Stimulated activated CD8-positive, alpha-beta memory T cell treated with anti-CD3 and anti-CD28 coated beads, Interleukin-7, amount 100 ng/mL, for 1 hour (primary cell): ENCODE measurements around the gene SPAG9.

Experiments used
- DNase-seq, 2 donors: peaks; one replicate each; pipeline ENCODE4 v3.0.0-alpha.2; 2020; ENCODE audit warnings: low read depth in 2 of 2

Gene SPAG9

DNA sequence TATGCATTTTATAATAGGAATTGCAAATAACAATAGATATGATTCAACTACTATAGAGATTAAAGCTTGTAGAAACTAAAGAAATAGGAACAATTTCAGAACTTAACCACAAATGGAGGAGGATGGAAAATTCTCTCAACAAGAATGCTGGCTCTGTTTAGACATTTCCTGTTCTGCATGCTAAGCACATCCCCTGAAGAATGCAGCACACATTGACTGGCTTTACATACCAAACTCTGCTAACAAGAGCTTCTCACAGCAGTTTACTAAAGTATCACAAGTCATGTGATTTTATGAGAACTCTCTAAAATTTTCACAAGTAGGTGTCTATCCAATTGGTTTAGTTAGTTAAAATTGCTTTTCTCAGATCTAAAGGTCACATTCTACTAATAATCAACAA lies 85.2 kb downstream of the SPAG9 start:
- DNase-seq = no peak

GRCh38 chr17:51034800-51035199 lies 85.9 kb downstream of the SPAG9 start:
- DNase-seq = no peak

DNA sequence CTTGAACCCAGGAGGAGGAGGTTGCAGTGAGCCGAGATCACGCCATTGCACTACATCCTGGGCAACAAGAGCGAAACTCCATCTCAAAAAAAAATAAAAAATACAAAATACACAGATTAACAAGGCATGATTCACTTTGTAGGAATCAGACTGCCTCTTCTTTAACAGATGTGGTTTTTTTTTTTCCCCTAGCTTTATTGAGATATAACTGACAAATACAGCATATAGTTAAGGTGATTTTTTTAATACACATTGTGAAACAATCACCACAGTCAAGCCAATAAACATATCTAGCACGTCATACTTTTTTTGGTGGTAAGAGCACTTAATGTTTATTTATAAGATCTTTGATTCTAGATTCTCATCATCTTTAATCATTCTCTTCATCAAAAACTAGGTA lies 87.8 kb downstream of the SPAG9 start:
- DNase-seq = no peak

GRCh38 chr17:51029568-51030463 lies 90.9 kb downstream of the SPAG9 start:
- no peak for DNase-seq

GRCh38 chr17:51029142-51029541 lies 91.5 kb downstream of the SPAG9 start:
- no peak for DNase-seq

DNA sequence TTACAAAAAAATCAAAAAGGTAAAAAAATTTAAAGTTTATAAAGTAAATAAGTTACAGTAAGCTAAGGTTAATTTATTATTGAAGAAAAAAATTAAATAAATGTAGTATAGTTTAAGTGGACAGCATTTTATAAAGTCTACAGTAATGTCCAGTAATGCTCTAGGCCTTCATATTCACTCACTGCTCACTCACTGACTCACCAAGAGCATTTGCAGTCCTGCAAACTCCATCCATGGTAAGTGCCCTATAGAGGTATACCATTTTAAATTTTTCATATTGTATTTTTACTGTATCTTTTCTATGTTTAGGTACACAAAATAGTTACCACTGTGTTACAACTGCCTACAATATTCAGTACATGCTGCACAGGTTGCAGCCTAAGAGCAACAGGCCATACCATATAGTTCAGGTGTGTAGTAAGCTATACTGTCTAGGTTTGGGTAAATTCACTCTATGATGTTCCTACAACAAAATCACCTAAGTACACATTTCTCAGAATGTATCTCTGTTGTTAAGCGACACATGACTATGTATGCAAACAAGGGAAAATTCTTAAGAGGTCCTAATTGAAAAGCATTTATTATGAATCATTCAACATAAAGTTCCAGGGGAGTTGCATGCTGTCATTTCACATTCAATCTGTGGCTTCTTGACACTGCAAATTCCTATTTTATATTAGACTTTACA lies 92.3 kb downstream of the SPAG9 start:
- no peak for DNase-seq

GRCh38 chr17:51018541-51018940 lies 102.1 kb downstream of the SPAG9 start:
- DNase-seq = no peak

DNA sequence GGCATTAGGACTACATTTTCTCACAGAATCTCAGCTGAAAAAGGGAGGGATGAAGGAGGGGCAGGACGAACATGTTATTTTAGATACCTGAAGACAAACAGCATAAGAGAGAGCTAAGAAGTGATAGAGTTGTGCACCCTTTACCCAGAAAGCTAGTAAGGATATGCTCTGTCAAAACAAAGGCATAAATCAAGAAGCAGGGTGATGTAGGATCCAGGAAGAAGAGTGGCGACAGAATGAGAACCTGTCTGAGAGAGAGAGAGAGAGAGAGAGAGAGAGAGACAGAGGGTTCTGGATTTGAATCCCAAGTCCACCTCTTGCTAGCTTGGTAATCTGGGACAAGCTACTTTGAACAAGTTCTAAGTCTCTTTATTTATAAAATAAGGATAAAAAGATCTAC lies 103.4 kb downstream of the SPAG9 start:
- no peak for DNase-seq

DNA sequence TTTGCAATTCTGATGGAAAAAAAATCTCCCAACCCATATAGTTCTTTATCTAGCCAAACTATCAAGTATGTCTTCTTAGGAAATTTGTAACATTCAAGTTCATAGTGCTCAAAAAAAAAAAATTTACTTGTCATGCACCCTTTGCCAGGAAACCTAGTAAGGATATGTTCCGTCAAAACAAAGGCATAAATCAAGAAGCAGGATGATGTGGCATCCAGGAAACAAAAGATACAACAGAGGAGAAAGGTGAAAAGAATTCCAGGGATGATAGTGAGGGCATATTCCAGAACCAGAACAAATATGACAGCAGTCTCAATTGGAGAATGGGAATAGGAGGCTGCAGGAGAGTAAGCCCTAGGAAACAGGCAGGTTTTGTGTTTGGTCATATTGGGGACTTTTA lies 104.6 kb downstream of the SPAG9 start:
- no peak for DNase-seq

GRCh38 chr17:51015145-51015558 lies 105.5 kb downstream of the SPAG9 start:
- no peak for DNase-seq

GRCh38 chr17:51014129-51014528 lies 106.5 kb downstream of the SPAG9 start:
- DNase-seq = no peak

- no peak for DNase-seq
These were observed 107.3 kb downstream of the SPAG9 start for GRCh38 chr17:51013322-51013721.

DNA sequence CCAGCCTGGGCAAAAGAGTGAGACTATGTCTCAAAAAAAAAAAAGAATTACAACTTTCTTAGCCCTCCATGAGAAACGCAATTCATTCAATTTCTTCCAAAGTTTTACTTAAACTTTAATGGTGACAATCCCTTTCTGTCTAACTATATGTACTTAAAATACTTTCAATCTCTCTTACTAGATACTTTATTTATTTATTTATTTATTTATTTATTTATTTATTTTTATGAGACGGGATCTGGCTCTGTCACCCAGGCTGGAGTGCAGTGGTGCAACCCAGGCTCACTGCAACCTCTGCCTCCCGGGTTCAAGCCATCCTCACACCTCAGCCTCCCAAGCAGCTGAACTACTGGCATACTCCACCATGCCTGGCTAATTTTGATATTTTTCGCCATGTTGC lies 108.1 kb downstream of the SPAG9 start:
- no peak for DNase-seq

DNA sequence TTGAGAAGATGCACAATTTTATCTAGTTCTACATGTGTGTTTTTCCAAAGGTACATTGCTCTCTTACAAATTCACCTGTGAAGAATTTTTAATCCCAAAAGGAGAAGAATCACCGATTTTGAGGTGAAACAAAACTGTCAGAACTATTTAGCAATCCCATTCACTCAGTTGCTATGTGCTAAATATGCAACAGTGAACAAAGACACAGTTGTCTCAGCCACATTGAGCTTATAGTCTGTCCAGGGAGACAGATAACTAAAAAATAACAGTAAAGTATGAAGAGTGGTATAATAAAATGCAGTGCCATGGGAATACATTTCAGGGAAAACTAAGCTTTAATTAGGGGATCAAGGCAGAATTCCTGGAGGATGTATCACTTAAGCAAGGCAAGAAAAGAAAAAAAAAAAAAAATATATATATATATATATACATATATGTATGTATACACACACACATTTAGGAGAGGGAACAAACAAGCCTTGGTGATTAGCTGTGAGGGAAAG lies 110.4 kb downstream of the SPAG9 start:
- no peak for DNase-seq

GRCh38 chr17:51006601-51007000 lies 114.1 kb downstream of the SPAG9 start:
- DNase-seq = no peak

- no peak for DNase-seq
These were observed 114.9 kb downstream of the SPAG9 start for GRCh38 chr17:51005768-51006167.

DNA sequence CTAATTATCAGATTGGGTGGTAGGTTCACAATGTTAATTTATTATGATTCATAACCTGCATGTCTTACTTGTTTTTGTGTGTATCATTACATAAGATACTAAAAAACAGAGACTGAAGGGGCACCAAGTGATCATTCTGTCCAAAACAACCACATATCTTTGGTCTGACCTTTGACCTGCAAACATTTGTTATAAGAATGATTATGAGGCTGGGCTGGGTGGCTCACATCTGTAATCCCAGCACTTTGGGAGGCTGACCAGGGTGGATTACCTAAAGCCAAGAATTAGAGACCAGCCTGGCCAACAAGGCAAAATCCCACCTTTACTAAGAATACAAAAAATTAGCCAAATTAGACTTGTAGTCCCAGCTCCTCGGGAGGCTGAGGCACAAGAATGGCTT lies 116.4 kb downstream of the SPAG9 start:
- no peak for DNase-seq

DNA sequence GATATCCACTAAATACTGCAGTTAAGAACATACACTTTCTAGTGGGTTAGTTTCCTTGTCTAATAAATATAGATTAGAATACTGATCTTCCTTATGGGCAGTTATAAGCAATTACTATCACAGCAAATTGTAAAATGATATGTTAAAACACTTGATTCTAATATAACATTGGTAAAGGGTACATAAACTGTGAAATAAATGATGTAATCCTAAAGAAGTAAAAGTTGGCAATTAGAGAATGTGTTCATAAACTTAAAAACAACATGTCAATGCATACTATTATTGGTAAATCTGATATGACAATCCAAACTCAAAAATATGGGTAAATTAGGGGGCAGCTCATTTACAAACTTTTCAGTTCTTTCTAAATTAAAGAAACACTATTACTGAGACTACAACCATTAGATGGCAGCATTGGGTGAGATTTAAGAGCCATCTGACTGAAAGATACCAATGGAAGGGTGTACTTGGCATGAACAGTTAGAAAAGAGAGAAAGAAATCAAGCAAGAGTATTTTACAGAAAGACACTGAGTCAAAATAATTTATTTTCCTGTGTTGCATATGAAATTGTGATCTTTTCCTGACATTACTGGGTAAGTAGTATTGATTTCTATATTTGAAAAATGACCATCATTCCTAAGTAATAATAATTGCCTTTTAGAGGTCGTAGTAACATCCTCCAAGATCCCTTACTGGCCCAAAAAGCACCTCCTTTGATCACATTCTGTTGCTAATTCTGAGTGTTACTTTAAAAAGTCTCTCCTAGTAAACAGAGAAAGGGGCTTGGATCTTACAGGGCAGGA lies 119.6 kb downstream of the SPAG9 start:
- DNase-seq = no peak

DNA sequence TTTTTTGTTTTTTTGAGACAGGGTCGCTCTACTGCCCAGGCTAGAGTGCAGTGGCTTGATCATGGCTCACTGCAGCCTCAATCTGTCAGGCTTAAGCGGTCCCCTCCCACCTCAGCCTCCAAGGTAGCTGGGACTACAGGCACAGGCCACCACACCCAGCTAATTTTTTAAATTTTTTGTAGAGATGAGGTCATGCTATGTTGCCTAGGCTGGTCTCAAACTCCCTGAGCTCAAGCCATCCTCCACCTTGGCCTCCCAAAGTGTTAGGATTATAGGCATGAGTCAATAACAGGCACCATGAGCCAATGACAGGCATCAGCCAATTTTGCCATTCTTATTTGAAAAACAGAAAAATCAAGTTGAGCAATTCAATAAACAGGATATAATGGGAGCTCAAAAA lies 125.0 kb downstream of the SPAG9 start:
- DNase-seq = no peak

DNA sequence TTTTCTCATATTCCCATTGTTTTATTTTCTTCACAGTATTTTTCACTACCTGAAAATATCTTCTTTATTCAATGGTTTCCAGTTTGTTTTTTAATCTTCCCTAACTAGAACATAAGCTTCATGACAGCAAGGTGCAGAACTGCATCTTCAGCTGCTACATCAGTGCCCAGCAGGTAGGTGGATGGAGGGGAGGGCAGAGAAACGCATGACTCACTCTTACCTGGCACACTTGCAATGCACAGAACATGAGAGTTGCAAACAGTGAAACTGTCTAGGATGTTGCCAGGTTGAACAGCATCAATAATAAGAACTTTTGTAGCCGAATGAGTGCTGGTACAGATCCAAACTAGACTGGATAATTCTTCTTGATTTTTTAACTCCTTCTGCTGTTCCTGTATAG lies 127.1 kb downstream of the SPAG9 start:
- DNase-seq = no peak

GRCh38 chr17:50989149-50989548 lies 131.5 kb downstream of the SPAG9 start:
- no peak for DNase-seq

DNA sequence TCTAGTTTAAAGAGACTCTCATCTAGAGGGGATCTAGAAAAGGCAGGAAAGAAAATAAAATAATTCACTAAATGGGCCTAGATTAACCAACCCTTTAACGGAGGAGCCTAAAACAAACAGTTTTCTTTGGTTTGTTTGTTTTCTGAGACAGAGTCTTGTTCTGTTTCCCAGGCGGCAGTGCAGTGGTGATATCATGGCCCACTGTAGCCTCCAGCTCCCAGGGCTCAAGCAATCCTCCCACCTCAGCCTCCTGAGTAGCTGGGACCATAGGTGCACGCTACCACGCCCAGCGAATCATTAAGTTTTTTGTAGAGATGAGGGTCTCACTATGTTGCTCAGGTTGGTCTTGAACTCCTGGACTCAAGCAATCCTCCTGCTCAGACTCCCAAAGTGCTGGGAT lies 132.2 kb downstream of the SPAG9 start:
- no peak for DNase-seq
